Measurements from ENCODE around the gene DDC. TPM values are rescaled to one million over a fixed set of nuclear protein-coding genes. Genes with fewer than 3 reads are reported as not detected.

The DDC gene
- total and polyA plus RNA-seq, 2 donors from 2014 or later: 7.8 to 257 TPM

DNA sequence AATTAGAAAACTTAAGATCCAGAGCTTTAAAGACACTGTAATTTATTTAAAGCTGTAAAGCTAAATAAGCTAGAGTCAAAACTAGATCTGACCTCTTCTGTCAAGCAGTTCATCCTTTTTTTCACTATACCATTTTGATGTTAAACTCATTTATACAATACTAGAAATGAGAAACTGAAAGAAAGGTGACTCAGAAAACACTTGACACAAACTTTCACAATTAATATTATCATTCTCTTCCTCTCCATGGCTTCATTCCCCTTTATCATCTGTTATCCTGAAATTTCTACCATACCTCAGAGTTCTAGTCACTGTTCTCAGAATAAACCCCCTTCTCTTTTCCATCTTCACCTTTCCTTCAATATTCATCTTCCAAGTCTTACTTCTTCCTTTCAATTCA, 116.4 kb downstream of the DDC start:
- no peak for FAIRE-seq
- TF ChIP-seq, protein P1, sequence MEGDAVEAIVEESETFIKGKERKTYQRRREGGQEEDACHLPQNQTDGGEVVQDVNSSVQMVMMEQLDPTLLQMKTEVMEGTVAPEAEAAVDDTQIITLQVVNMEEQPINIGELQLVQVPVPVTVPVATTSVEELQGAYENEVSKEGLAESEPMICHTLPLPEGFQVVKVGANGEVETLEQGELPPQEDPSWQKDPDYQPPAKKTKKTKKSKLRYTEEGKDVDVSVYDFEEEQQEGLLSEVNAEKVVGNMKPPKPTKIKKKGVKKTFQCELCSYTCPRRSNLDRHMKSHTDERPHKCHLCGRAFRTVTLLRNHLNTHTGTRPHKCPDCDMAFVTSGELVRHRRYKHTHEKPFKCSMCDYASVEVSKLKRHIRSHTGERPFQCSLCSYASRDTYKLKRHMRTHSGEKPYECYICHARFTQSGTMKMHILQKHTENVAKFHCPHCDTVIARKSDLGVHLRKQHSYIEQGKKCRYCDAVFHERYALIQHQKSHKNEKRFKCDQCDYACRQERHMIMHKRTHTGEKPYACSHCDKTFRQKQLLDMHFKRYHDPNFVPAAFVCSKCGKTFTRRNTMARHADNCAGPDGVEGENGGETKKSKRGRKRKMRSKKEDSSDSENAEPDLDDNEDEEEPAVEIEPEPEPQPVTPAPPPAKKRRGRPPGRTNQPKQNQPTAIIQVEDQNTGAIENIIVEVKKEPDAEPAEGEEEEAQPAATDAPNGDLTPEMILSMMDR (IDR thresholded peaks at IDR 0.05; ENCODE audit: borderline replicate concordance, extremely low read depth, insufficient read depth): no peak
- H3K4me1 ChIP-seq (ENCODE audit: control insufficient read depth in 2 of 3, insufficient read depth in 2 of 3, low read depth in 1 of 3, low read length in 3 of 3): peaks cover 3 to 7% (median 5%) of the 10 kb centered on the region in 3 donors
- H3K36me3 ChIP-seq (ENCODE audit: control insufficient read depth in 2 of 3, insufficient read depth in 3 of 3, low read length in 3 of 3): peaks cover 0 to 7% (median 2%) of the 10 kb centered on the region in 3 donors
- H3K27ac ChIP-seq (ENCODE audit: low read depth in 2 of 2, low read length in 2 of 2): no peak overlapping the region
- no peak overlapping the region for H3K4me3 ChIP-seq (ENCODE audit: low read length in 3 of 3)
- intact Hi-C loops (cut with DNase I): no loop called here
- DNase-seq: no peak
- H3K9ac ChIP-seq (ENCODE audit: low read length in 3 of 3): no peak overlapping the region
- no peaks in the 10 kb centered on the region for H3K27me3 ChIP-seq (ENCODE audit: control insufficient read depth, insufficient read depth, low read length)
- no peaks in the 10 kb centered on the region for H3K9me3 ChIP-seq (ENCODE audit: control insufficient read depth in 2 of 3, insufficient read depth in 1 of 3, low read length in 3 of 3)

DNA sequence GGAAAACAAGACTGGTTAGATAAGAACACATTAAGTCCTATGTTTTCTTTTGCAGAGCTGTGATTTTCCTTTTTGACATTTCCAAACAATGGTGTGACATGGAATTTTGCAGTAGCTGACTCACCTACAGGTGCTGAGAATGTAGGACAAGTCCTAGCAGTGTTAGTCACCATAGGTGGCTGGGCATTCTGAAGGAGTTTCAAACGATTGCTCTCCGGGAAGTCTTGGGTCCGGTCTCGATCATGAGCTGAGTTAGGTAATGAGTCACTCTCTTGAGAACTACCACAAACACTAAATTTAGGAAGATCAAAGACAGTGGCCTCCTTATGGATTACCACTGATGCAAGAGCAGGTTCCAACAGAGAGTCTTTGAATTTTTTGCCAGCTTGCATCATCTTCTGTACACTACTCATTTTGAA, 118.7 kb downstream of the DDC start:
- H3K4me1 ChIP-seq (ENCODE audit: control insufficient read depth in 2 of 3, insufficient read depth in 2 of 3, low read depth in 1 of 3, low read length in 3 of 3): peaks cover 3 to 7% (median 5%) of the 10 kb centered on the region in 3 donors
- H3K36me3 ChIP-seq (ENCODE audit: control insufficient read depth in 2 of 3, insufficient read depth in 3 of 3, low read length in 3 of 3): peaks cover 0 to 7% (median 2%) of the 10 kb centered on the region in 3 donors
- intact Hi-C loops (cut with DNase I): no loop called here
- H3K27ac ChIP-seq (ENCODE audit: low read depth in 2 of 2, low read length in 2 of 2): no peak overlapping the region
- no peaks in the 10 kb centered on the region for H3K27me3 ChIP-seq (ENCODE audit: control insufficient read depth, insufficient read depth, low read length)
- no peak overlapping the region for H3K9ac ChIP-seq (ENCODE audit: low read length in 3 of 3)
- no peaks in the 10 kb centered on the region for H3K9me3 ChIP-seq (ENCODE audit: control insufficient read depth in 2 of 3, insufficient read depth in 1 of 3, low read length in 3 of 3)
- no peak for DNase-seq
- TF ChIP-seq, protein P1 (IDR thresholded peaks at IDR 0.05; ENCODE audit: borderline replicate concordance, extremely low read depth, insufficient read depth): no peak
- no peak for FAIRE-seq
- H3K4me3 ChIP-seq (ENCODE audit: low read length in 3 of 3): no peak overlapping the region

DNA sequence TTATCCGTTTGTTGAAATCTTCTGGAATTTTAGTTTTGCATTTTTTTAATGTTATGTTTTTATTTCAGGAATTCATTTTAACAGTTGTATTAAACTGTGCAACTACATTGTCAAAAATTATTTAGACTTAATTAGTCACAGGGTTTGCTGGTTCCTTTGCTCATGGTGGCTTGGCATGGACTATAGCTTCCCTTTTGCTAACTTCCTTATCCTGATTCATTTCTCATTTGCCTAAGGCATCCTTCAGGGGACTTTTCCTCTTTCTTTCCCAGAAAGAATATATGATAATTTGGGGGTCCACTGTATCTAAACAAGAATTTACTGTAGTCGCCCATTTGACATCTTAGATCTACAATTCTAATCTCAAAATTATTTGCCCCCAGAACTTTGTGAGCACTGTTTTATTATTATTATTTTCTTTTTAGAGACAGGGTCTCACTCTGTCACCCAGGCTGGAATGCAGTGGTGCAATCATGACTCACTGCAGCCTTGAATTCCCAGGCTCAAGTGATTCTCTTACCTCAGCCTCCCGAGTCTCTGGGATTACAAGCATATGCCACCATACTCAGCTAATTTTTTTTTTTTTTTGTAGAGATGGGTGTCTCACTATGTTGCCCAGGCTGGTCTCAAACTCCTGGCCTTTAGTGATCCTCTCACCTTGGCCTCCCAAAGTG, 128.9 kb downstream of the DDC start:
- no peaks in the 10 kb centered on the region for H3K36me3 ChIP-seq (ENCODE audit: control insufficient read depth in 2 of 3, insufficient read depth in 3 of 3, low read length in 3 of 3)
- DNase-seq (no peak), FAIRE-seq (no peak)
- H3K9me3 ChIP-seq (ENCODE audit: control insufficient read depth in 2 of 3, insufficient read depth in 1 of 3, low read length in 3 of 3): no peaks in the 10 kb centered on the region
- H3K4me3 ChIP-seq (ENCODE audit: low read length in 3 of 3): no peak overlapping the region
- no peak overlapping the region for H3K27ac ChIP-seq (ENCODE audit: low read depth in 2 of 2, low read length in 2 of 2)
- TF ChIP-seq, protein P1 (IDR thresholded peaks at IDR 0.05; ENCODE audit: borderline replicate concordance, extremely low read depth, insufficient read depth): no peak
- H3K9ac ChIP-seq (ENCODE audit: low read length in 3 of 3): no peak overlapping the region
- no peaks in the 10 kb centered on the region for H3K4me1 ChIP-seq (ENCODE audit: control insufficient read depth in 2 of 3, insufficient read depth in 2 of 3, low read depth in 1 of 3, low read length in 3 of 3)
- no peaks in the 10 kb centered on the region for H3K27me3 ChIP-seq (ENCODE audit: control insufficient read depth, insufficient read depth, low read length)
- intact Hi-C loops (cut with DNase I): no loop called here

All from kidney (tissue), 14 donors.